Aorta (tissue), 5 donors: Measurements from ENCODE around the gene CYSLTR2. TPM values are rescaled to one million over a fixed set of nuclear protein-coding genes. Genes with fewer than 3 reads are reported as not detected.
A peak's percentile ranks its signal among the peaks of the same experiment; 100 is the strongest.

ENCODE experiments used
- ATAC-seq: fragments of 200-7000 bp; cut with Tn5 transposase; one replicate; pipeline ENCODE4 v1.9.1; 2022; ENCODE audit warnings: moderate library complexity; ENCODE audit not compliant: low FRiP score
- DNase-seq, 2 donors: peaks; one replicate each; pipeline ENCODE4 v3.0.0-alpha.2; 2020
- H3K27ac ChIP-seq, 2 donors: one replicate each; pipeline ENCODE4 v1.5.1; 2013; ENCODE audit warnings: low read length in 2 of 2, mild to moderate bottlenecking in 2 of 2, moderate library complexity in 2 of 2, control low read depth in 1 of 2, inconsistent platforms in 1 of 2, low read depth in 1 of 2
- H3K27me3 ChIP-seq, 2 donors: one replicate each; pipeline ENCODE4 v1.6.1; 2013; ENCODE audit warnings: control low read depth in 1 of 2, low read length in 1 of 2, mild to moderate bottlenecking in 1 of 2, moderate library complexity in 1 of 2; ENCODE audit not compliant: insufficient read depth in 2 of 2, control insufficient read depth in 1 of 2
- H3K36me3 ChIP-seq, 2 donors: one replicate each; pipeline ENCODE4 v1.6.1; 2013; ENCODE audit warnings: control low read depth in 1 of 2, low read length in 1 of 2, mild to moderate bottlenecking in 1 of 2; ENCODE audit not compliant: insufficient read depth in 2 of 2, control insufficient read depth in 1 of 2
- H3K4me1 ChIP-seq, 2 donors: one replicate each; pipeline ENCODE4 v1.6.1; 2013; ENCODE audit warnings: low read length in 2 of 2, control low read depth in 1 of 2, mild to moderate bottlenecking in 1 of 2, moderate library complexity in 1 of 2; ENCODE audit not compliant: insufficient read depth in 2 of 2, control insufficient read depth in 1 of 2
- H3K4me3 ChIP-seq, 2 donors: one replicate each; pipeline ENCODE4 v1.5.1; 2013; ENCODE audit warnings: low read length in 2 of 2, control low read depth in 1 of 2, mild to moderate bottlenecking in 1 of 2
- H3K9me3 ChIP-seq: one replicate; pipeline ENCODE4 v1.6.1; 2013; ENCODE audit warnings: mild to moderate bottlenecking, low read length; ENCODE audit not compliant: control insufficient read depth
- WGBS, 2 donors: extraction: QIAGEN DNeasy Blood & Tissue Kit; methylation state at CpG; one replicate each; pipeline ENCODE4 v1.1.7; 2013; 5-methylcytosine and 5-hydroxymethylcytosine counted together
- intact Hi-C, 2 donors: fragments of 100-400 bp; cut with DNase I; formaldehyde crosslinking; loops; one replicate each; pipeline versions ENCODE4 v1.14.2 to v1.15.0; 2022
- polyA plus RNA-seq, 2 donors: library from polyadenylated mRNA; stranded (reverse); fragments of 200-250 nt; gene quantifications; one replicate each; pipeline ENCODE4 v1.2.3, GENCODE V29; 2013
- total RNA-seq, 2 donors: library from RNA; stranded (reverse); fragmentation: NEBNext Ultra II Directional; extraction: Animal tissue kit (Norgen Biotek cat#: 25700); gene quantifications; one replicate each; pipeline ENCODE4 v1.2.1, GENCODE V29; 2021
- donor health status: healthy with polysubstance abuse.
- donor health status: Bipolar disorder and iron deficiency.
- donor health status: DM: no; HTN: no; CAD: no.
- donor health status: DM: no; HTN: no; CAD: no.
- donor health status: DM: yes; HTN: yes; CAD: no.

Gene CYSLTR2
- total and polyA plus RNA-seq, 4 donors, result 0.88 to 1.7 (median 1.1) TPM

GRCh38 chr13:48626726-48627451, 26.8 kb upstream of the CYSLTR2 start:
- Histone ChIP-seq H3K9me3 (peaks cover 4% of the 10 kb centered on the region), H3K4me3 (no peak overlapping the region), H3K27me3 (no peaks in the 10 kb centered on the region), H3K27ac (no peak overlapping the region), H3K36me3 (no peaks in the 10 kb centered on the region), H3K4me1 (peaks cover 2 to 5% of the 10 kb centered on the region in 2 donors)
- no peak for ATAC-seq
- WGBS, 2 donors, result 69 to 82% methylated on average over 2 of the region's 2 CpGs
- intact Hi-C loops, result no loop called here
- no peak for DNase-seq

GRCh38 chr13:48629277-48629676, 24.5 kb upstream of the CYSLTR2 start:
- Histone ChIP-seq H3K4me3 (no peak overlapping the region), H3K9me3 (peaks cover 2% of the 10 kb centered on the region), H3K4me1 (peaks cover 2 to 5% of the 10 kb centered on the region in 2 donors), H3K27me3 (no peaks in the 10 kb centered on the region), H3K27ac (no peak overlapping the region), H3K36me3 (no peaks in the 10 kb centered on the region)
- 84 to 85% methylated on average over 4 of the region's 4 CpGs for WGBS, 2 donors
- DNase-seq, result no peak
- intact Hi-C loops, result no loop called here
- ATAC-seq, result no peak

GRCh38 chr13:48630291-48630690, 23.4 kb upstream of the CYSLTR2 start:
- Histone ChIP-seq H3K4me3 (no peak overlapping the region), H3K36me3 (no peaks in the 10 kb centered on the region), H3K27me3 (no peaks in the 10 kb centered on the region), H3K9me3 (peaks cover 2% of the 10 kb centered on the region), H3K27ac (no peak overlapping the region), H3K4me1 (peaks cover 2 to 5% of the 10 kb centered on the region in 2 donors)
- no peak for DNase-seq
- 88 to 97% methylated on average over 1 of the region's 1 CpG for WGBS, 2 donors
- intact Hi-C loops, result no loop called here
- no peak for ATAC-seq

GRCh38 chr13:48630773-48631172, 23.0 kb upstream of the CYSLTR2 start:
- ATAC-seq, result no peak
- peak overlapping the region; percentile 5 to 12 for H3K27ac ChIP-seq
- no peak for DNase-seq
- 43 to 60% methylated on average over 4 of the region's 4 CpGs for WGBS, 2 donors
- peaks cover 2 to 5% of the 10 kb centered on the region in 2 donors for H3K4me1 ChIP-seq
- intact Hi-C loops, result no loop called here
- H3K9me3 ChIP-seq, result peaks cover 2% of the 10 kb centered on the region
- H3K27me3 ChIP-seq, result no peaks in the 10 kb centered on the region
- no peaks in the 10 kb centered on the region for H3K36me3 ChIP-seq
- H3K4me3 ChIP-seq, result no peak overlapping the region

GRCh38 chr13:48631441-48631840, 22.3 kb upstream of the CYSLTR2 start:
- intact Hi-C loops, result no loop called here
- H3K4me1 ChIP-seq, result peaks cover 2 to 5% of the 10 kb centered on the region in 2 donors
- ATAC-seq, result no peak
- no peaks in the 10 kb centered on the region for H3K36me3 ChIP-seq
- DNase-seq, result no peak
- H3K27ac ChIP-seq, result peak overlapping the region in 1 of 2 donors; percentile 12
- WGBS, 2 donors, result 7% methylated on average over 1 of the region's 1 CpG
- no peak overlapping the region for H3K4me3 ChIP-seq
- no peaks in the 10 kb centered on the region for H3K27me3 ChIP-seq
- peaks cover 2% of the 10 kb centered on the region for H3K9me3 ChIP-seq

- WGBS, 2 donors, result 93 to 94% methylated on average over 3 of the region's 3 CpGs
- no peak for DNase-seq
- Histone ChIP-seq H3K4me1 (peaks cover 2 to 5% of the 10 kb centered on the region in 2 donors), H3K9me3 (peaks cover 5% of the 10 kb centered on the region), H3K4me3 (no peak overlapping the region), H3K27ac (no peak overlapping the region), H3K36me3 (no peaks in the 10 kb centered on the region), H3K27me3 (no peaks in the 10 kb centered on the region)
- ATAC-seq, result no peak
- intact Hi-C loops, result no loop called here
Measured at GRCh38 chr13:48633700-48634099, 20.0 kb upstream of the CYSLTR2 start.

GRCh38 chr13:48634636-48635035, 19.1 kb upstream of the CYSLTR2 start:
- no peaks in the 10 kb centered on the region for H3K36me3 ChIP-seq
- intact Hi-C loops, result no loop called here
- ATAC-seq, result no peak

GRCh38 chr13:48635478-48635877, 18.3 kb upstream of the CYSLTR2 start:
- no peaks in the 10 kb centered on the region for H3K27me3 ChIP-seq
- DNase-seq, result no peak

More at GRCh38 chr13:48634636-48635035, 19.1 kb upstream of the CYSLTR2 start:
- Histone ChIP-seq H3K27me3 (no peaks in the 10 kb centered on the region), H3K4me3 (no peak overlapping the region), H3K27ac (no peak overlapping the region), H3K4me1 (peaks cover 2 to 5% of the 10 kb centered on the region in 2 donors), H3K9me3 (peaks cover 5% of the 10 kb centered on the region)
- DNase-seq, result no peak

GRCh38 chr13:48636550-48636949, 17.2 kb upstream of the CYSLTR2 start:
- no peak for DNase-seq
- no peak overlapping the region for H3K27ac ChIP-seq
- no peak for ATAC-seq
- H3K36me3 ChIP-seq, result no peaks in the 10 kb centered on the region
- no peaks in the 10 kb centered on the region for H3K4me1 ChIP-seq
- peaks cover 5% of the 10 kb centered on the region for H3K9me3 ChIP-seq
- H3K27me3 ChIP-seq, result no peaks in the 10 kb centered on the region
- H3K4me3 ChIP-seq, result no peak overlapping the region
- intact Hi-C loops, result no loop called here

More at GRCh38 chr13:48635478-48635877, 18.3 kb upstream of the CYSLTR2 start:
- Histone ChIP-seq H3K4me1 (peaks cover 0 to 5% of the 10 kb centered on the region in 2 donors), H3K4me3 (no peak overlapping the region), H3K36me3 (no peaks in the 10 kb centered on the region), H3K9me3 (peaks cover 5% of the 10 kb centered on the region), H3K27ac (no peak overlapping the region)
- no peak for ATAC-seq
- intact Hi-C loops, result no loop called here
